Lung (tissue), 12 donors: ENCODE measurements around the gene DMTF1. TPM values are rescaled to one million over a fixed set of nuclear protein-coding genes. Genes with fewer than 3 reads are reported as not detected.
"Not testable (repeated sequence)": the region's sequence is repeated elsewhere in the genome, so short reads cannot be mapped to it uniquely, and the experiment has no call there.

Experiments
- ATAC-seq: fragments of 200-7000 bp; cut with Tn5 transposase; one replicate; pipeline ENCODE4 v1.9.1; 2020; ENCODE audit warnings: moderate number of reproducible peaks; ENCODE audit not compliant: insufficient read depth, low FRiP score
- DNase-seq, 3 donors: peaks; one replicate each; pipeline ENCODE4 v3.0.0-alpha.2; 2013 to 2017
- H3K27ac ChIP-seq, 2 donors: one replicate each; pipeline ENCODE4 v1.5.1; 2013; ENCODE audit warnings: mild to moderate bottlenecking in 2 of 2, moderate library complexity in 2 of 2, control low read depth in 1 of 2, inconsistent platforms in 1 of 2, low read depth in 1 of 2, low read length in 1 of 2
- H3K27me3 ChIP-seq, 3 donors: one replicate each; pipeline ENCODE4 v1.5.1; 2013; ENCODE audit warnings: low read length in 2 of 3; ENCODE audit not compliant: control insufficient read depth in 3 of 3, insufficient read depth in 3 of 3
- H3K36me3 ChIP-seq, 4 donors: one replicate each; pipeline ENCODE4 v1.5.1; 2013; ENCODE audit warnings: low read length in 4 of 4, mild to moderate bottlenecking in 1 of 4, moderate library complexity in 1 of 4; ENCODE audit not compliant: control insufficient read depth in 4 of 4, insufficient read depth in 4 of 4
- H3K4me1 ChIP-seq, 5 donors: one replicate each; pipeline ENCODE4 v1.5.1; 2013; ENCODE audit warnings: low read length in 5 of 5, mild to moderate bottlenecking in 2 of 5, moderate library complexity in 1 of 5; ENCODE audit not compliant: control insufficient read depth in 5 of 5, insufficient read depth in 5 of 5
- H3K4me3 ChIP-seq: one replicate; pipeline ENCODE4 v1.5.1; 2013; ENCODE audit warnings: mild to moderate bottlenecking, control low read depth, moderate library complexity
- H3K9ac ChIP-seq, 2 donors: one replicate each; pipeline ENCODE4 v1.5.1; 2013; ENCODE audit warnings: low read length in 2 of 2, control low read depth in 1 of 2; ENCODE audit not compliant: insufficient read depth in 1 of 2
- H3K9me3 ChIP-seq, 4 donors: one replicate each; pipeline ENCODE4 v1.5.1; 2013; ENCODE audit warnings: low read length in 3 of 4, mild to moderate bottlenecking in 1 of 4, moderate library complexity in 1 of 4; ENCODE audit not compliant: control insufficient read depth in 4 of 4, insufficient read depth in 3 of 4
- WGBS, 2 donors: extraction: QIAGEN DNeasy Blood & Tissue Kit; methylation state at CpG; one replicate each; pipeline ENCODE4 v1.1.7; 2013; 5-methylcytosine and 5-hydroxymethylcytosine counted together
- polyA plus RNA-seq, 2 donors: library from polyadenylated mRNA; stranded (reverse); fragments of 200-250 nt; gene quantifications; one replicate each; pipeline ENCODE4 v1.2.1, GENCODE V29; 2013
- total RNA-seq, 2 donors: library from RNA; depleted of rRNA in 1 of 2; stranded (reverse); fragments of >200 nt in 1 of 2; gene quantifications; one replicate each; pipeline ENCODE4 v1.2.1, GENCODE V29; 2014 to 2021
- TF ChIP-seq, protein P1 (sequence below): IDR thresholded peaks from 2 replicates; pipeline ENCODE4 v1.5.1; 2012; ENCODE audit warnings: mild to moderate bottlenecking; ENCODE audit errors: control extremely low read depth, extremely low read depth
- donor health status: control.
- donor health status: control.
- donor health status: Bipolar disorder and iron deficiency.
- donor health status: healthy.
- donor health status: DM: yes; HTN: yes; CAD: no.

Gene DMTF1
- total and polyA plus RNA-seq, 4 donors = 24.3 to 254 (median 52.7) TPM

DNA sequence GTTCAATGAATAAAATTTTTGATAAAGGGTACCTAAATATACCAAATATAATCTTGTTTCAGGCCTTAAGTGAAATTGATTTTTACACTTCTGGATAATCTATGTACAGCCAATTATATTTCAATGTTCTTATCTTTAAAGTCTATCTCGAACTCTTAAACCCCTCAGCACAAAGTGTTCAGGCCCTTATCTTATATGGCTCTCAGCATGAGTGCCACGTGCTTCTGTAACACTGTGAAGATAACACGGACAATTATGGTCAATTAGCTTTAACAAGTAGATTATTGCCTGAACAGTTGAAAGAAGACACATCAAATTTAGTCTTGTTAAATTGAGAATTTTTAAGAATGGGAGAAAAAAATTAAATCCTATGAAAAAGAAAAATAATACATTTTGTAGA is 40.4 kb upstream of the DMTF1 start:
- 75 to 89% methylated on average over 3 of the region's 3 CpGs for WGBS, 2 donors
- ATAC-seq = no peak

DNA sequence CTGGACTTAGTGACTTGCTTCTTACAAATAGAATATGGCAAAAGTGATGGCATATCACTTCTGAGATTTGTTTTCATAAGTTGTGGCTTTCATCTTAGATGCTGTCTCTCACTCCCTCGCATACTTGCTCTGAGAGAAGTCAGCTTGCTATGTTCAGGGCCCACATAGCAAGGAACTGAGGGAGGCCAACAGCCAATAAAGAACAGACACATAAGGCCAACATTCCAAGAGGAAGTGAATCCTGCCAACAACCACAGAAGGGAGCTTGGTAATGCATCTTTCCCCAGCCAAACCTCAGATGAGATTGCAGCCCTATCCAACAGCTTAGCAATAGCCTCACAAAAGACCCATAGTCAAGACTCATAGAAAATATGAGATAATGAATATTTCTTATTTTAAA is 39.2 kb upstream of the DMTF1 start:
- no peaks in the 10 kb centered on the region for H3K27me3 ChIP-seq
- ATAC-seq (no peak), DNase-seq (peak in 1 of 3 donors; percentile 4)
- H3K9ac ChIP-seq = no peak overlapping the region
- H3K4me3 ChIP-seq = no peak overlapping the region
- TF ChIP-seq, protein P1, sequence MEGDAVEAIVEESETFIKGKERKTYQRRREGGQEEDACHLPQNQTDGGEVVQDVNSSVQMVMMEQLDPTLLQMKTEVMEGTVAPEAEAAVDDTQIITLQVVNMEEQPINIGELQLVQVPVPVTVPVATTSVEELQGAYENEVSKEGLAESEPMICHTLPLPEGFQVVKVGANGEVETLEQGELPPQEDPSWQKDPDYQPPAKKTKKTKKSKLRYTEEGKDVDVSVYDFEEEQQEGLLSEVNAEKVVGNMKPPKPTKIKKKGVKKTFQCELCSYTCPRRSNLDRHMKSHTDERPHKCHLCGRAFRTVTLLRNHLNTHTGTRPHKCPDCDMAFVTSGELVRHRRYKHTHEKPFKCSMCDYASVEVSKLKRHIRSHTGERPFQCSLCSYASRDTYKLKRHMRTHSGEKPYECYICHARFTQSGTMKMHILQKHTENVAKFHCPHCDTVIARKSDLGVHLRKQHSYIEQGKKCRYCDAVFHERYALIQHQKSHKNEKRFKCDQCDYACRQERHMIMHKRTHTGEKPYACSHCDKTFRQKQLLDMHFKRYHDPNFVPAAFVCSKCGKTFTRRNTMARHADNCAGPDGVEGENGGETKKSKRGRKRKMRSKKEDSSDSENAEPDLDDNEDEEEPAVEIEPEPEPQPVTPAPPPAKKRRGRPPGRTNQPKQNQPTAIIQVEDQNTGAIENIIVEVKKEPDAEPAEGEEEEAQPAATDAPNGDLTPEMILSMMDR = no peak
- H3K27ac ChIP-seq = no peak overlapping the region
- 75 to 81% methylated on average over 1 of the region's 1 CpG for WGBS, 2 donors
- no peaks in the 10 kb centered on the region for H3K36me3 ChIP-seq
- H3K4me1 ChIP-seq = no peaks in the 10 kb centered on the region
- H3K9me3 ChIP-seq = peaks cover 0 to 4% (median 1%) of the 10 kb centered on the region in 4 donors

More for the DNA sequence above, 40.4 kb upstream of the DMTF1 start:
- Histone ChIP-seq H3K9ac (no peak overlapping the region), H3K9me3 (peaks cover 0 to 4% (median 1%) of the 10 kb centered on the region in 4 donors), H3K27ac (no peak overlapping the region), H3K4me1 (no peaks in the 10 kb centered on the region), H3K27me3 (no peaks in the 10 kb centered on the region), H3K36me3 (no peaks in the 10 kb centered on the region), H3K4me3 (no peak overlapping the region)
- TF ChIP-seq, protein P1 = no peak
- no peak for DNase-seq

DNA sequence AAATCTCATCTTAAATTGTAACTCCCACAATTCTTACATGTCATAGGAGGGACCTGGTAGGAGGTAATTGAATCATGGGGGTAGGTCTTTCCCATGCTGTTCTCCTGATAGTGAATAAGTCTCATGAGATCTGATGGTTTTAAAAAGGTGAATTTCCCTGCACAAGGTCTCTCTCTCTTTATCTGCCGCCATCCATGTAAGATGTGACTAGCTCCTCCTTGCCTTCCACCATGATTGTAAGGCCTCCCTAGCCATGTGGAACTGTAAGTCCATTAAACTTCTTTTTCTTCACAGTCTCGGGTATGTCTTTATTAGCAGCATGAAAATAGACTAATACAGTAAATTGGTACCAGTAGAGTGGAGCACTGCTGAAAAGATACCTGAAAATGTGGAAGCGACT is 38.3 kb upstream of the DMTF1 start:
- 91 to 95% methylated on average over 3 of the region's 3 CpGs for whole genome bisulfite sequencing, 2 donors
- H3K27me3 ChIP-seq, H3K27ac ChIP-seq, DNase-seq, H3K9me3 ChIP-seq, H3K36me3 ChIP-seq, ATAC-seq, H3K4me1 ChIP-seq, H3K4me3 ChIP-seq, H3K9ac ChIP-seq: not testable (repeated sequence)

DNA sequence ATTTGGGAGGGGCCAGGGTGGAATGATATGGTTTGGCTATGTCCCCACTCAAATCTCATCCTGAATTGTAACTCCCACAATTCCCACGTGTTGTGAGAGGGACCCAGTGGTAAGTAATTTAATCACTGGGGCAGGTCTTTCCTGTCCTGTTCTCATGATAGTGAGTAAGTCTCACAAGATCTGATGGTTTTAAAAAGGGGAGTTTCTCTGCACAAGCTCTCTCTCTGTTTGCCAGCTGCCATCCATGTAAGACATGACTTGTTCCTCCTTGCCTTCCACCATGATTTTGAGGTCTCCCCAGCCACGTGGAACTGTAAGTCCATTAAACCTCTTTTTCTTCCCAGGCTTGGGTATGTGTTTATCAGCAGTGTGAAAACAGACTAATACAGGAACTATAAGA is 36.5 kb upstream of the DMTF1 start:
- H3K4me1 ChIP-seq, DNase-seq, H3K27ac ChIP-seq, H3K9me3 ChIP-seq, H3K4me3 ChIP-seq, H3K9ac ChIP-seq, H3K27me3 ChIP-seq, ATAC-seq, H3K36me3 ChIP-seq: not testable (repeated sequence)
- WGBS, 2 donors = 72 to 84% methylated on average over 2 of the region's 2 CpGs

DNA sequence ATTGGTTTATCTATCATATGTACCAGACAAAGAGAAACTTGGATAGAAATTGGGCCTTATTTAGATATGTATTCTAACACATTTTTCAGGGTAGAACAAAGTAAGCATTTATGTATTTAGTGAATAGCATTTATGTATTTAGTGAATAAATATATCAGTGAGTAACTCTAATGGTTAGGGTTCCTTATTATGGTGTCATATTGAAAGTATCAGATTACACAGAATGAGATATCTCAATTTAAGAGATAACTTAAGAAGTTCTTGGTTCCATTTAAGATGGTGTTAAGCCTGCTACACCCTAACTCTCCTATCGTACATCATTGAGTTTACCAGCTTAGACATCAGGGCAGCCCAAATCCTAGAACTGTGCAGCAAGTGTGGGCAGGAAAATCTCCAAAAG is 35.9 kb upstream of the DMTF1 start:
- no peak overlapping the region for H3K4me3 ChIP-seq
- H3K27me3 ChIP-seq = no peaks in the 10 kb centered on the region
- DNase-seq = no peak
- H3K9me3 ChIP-seq = peaks cover 0 to 4% (median 1%) of the 10 kb centered on the region in 4 donors
- TF ChIP-seq, protein P1 = no peak
- no peak for ATAC-seq
- 95 to 97% methylated on average over 1 of the region's 1 CpG for WGBS, 2 donors
- H3K4me1 ChIP-seq = peaks cover 0 to 3% (median 0%) of the 10 kb centered on the region in 5 donors
- no peaks in the 10 kb centered on the region for H3K36me3 ChIP-seq
- H3K27ac ChIP-seq = no peak overlapping the region
- no peak overlapping the region for H3K9ac ChIP-seq
